GM19328 (cell line): ENCODE measurements around the gene OSER1.

ENCODE experiments used
- ATAC-seq: cut with Tn5 transposase; IDR thresholded peaks from one replicate; pipeline ENCODE4 v1.9.1; 2021; ENCODE audit warnings: mild to moderate bottlenecking, moderate library complexity; ENCODE audit not compliant: unreplicated experiment

Gene OSER1

GRCh38 chr20:44228465-44229258, 18.1 kb upstream of the OSER1 start:
- ATAC-seq = no peak

GRCh38 chr20:44224637-44225036, 14.1 kb upstream of the OSER1 start:
- no peak for ATAC-seq

DNA sequence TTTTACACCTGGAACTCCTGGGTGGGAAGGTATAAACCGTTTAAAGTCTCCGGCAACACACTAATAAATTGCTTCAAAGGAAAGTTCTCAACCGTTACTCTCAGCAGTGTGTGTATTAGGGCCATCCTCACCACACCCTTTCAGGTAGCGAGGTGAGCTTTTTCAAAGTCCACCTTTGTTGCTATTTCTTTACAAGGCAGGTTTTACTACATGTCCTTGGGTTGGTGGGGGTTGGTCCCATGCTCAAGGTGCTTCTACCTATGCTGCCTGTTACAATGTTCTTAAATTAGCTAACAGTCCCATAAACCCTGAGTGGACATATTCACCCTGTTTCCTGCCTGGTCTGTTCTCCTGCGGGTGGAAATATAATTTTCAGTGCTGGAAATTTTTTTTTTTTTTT, 13.2 kb upstream of the OSER1 start:
- ATAC-seq = no peak

- no peak for ATAC-seq
Measured at GRCh38 chr20:44222633-44223368, 12.2 kb upstream of the OSER1 start.

DNA sequence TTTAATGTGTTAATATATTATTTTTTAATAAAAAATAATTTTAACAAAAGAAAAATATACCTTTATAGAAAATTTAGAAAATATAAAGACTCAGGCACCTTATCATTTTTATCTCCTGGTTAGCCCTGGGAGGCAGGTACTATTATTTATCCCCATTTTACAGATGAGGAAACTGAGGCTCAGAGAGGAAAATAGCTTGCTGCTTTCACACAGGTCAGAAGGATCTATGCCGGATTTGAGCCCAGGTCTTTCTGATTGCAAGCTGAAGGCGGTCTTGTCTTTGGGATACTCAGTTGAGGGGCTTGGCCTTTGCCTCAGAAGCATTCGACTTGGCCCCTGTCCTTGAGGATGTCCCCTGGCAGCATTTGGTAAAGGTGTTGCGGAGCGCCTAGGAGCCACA, 11.5 kb upstream of the OSER1 start:
- no peak for ATAC-seq

- no peak for ATAC-seq
Measured at GRCh38 chr20:44221368-44221954, 10.9 kb upstream of the OSER1 start.

- no peak for ATAC-seq
Measured at GRCh38 chr20:44219791-44220190, 9.2 kb upstream of the OSER1 start.

GRCh38 chr20:44219170-44219730, 8.7 kb upstream of the OSER1 start:
- ATAC-seq = no peak

DNA sequence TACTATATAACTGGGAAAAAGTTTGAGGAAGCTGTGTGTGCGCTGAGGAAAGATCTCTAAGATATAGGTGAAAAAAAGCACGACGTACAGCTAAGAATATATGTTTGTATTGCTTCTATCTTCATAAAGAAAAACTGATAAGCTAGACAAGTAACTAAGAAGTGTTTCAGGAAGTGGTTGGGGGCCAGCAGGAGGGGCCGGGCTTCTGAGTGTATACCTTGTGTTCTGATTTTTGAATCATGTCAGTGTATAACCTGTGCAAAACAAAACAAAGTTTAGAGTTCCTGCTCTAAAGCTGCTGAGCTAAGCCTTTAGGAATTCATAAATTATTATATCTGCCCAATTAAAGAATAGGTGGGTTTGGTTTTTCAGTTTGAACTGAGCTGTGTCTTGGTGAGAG, 7.9 kb upstream of the OSER1 start:
- no peak for ATAC-seq

GRCh38 chr20:44217342-44218092, 6.9 kb upstream of the OSER1 start:
- ATAC-seq = no peak

- ATAC-seq = no peak
Measured at GRCh38 chr20:44215125-44215524, 4.6 kb upstream of the OSER1 start.

GRCh38 chr20:44212792-44213191, 2.2 kb upstream of the OSER1 start:
- no peak for ATAC-seq

GRCh38 chr20:44211177-44212039, 837 bp upstream of the OSER1 start:
- peak; percentile 7 for ATAC-seq

DNA sequence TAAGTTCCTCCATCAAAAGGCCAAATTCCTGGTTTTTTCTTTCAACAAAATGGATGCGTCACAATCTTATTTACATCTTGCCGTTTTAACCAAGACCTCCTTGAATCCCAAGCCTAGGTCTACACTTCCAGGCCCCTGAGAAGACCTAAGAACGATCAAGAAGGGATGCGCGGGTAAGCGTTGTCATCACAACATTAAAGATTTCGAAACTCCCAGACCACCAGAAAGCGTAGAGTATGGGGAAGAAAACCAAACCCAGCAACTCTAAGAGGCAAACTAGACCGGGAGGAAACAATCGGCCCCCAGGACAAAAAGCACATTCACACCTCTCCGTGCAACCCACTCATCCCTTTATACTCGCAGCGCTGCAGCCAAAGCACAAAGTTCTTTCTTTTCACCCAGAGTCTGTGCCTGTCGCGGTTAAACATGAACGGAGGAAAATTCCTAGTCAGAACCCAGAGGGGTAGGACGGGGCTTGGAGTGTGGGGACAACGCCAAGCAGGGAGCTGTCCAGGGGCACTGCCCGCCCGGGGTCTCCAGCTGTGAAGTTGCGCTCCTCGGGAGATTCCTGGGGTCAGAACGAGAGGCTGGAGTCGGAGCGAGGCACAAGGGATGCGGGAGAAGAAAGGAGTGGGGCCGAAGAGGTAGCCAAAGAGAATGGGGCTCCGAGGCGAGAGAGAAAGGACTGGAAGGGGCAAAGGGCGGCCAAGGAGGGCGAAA, 725 bp downstream of the OSER1 start:
- no peak for ATAC-seq

- no peak for ATAC-seq
Measured at GRCh38 chr20:44208770-44209169, 1.8 kb downstream of the OSER1 start.

DNA sequence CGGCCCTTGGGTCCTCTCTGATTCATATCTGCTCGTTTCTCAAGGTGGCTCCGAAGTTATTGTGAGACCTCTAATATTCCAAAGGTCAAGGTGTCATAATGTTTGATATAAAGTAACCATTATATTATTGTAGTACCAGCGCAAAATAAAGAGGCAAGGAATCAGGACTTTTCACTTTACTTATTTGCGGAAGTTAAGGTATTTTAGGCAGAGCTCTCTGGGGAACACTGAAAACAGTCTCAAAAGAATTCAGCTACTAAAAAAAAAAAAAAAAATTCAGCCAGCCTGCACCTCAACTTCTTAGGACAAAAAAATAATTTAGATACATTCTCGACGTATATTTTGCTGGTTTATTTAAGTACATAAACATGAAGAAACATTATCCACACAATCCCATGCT, 2.4 kb downstream of the OSER1 start:
- ATAC-seq = no peak

GRCh38 chr20:44207126-44207723, 3.3 kb downstream of the OSER1 start:
- no peak for ATAC-seq

DNA sequence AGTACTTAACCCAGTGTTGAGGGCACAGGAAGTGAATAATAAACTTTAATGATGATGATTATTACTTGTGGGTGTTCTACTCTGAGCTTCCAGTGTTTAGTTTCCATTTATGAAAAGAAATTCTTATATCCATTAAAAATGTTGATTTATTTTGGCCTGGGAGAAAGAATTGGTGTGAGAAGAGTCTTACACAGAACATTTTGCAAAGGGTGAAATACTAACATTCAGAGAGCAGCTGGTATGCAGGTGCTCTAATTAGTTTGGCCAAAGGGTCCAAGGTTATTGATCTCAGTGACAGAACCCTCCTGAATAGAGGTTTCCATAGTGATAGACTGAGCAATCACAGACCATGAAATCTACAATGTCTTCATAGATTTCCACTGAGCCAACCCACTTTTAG, 4.4 kb downstream of the OSER1 start:
- ATAC-seq = no peak

DNA sequence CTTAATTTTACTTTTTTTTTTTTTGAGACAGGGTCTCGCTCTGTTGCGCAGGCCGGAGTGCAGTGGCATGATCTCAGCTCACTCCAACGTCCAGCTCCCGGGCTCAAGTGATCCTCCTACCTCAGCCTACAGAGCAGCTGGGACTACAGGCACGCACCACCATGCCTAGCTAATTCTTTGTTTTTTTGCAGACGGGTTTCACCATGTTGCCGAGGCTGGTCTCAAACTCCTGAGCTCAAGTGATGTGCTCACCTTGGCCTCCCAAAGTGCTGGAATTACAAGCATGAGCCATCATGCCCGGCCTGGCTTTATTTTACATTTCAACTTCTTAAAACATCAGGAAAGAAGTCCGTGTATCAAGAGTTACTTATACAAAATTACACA, 5.7 kb downstream of the OSER1 start:
- ATAC-seq = no peak
